HL-60 (cell line): ENCODE data around the gene AK8.

Source experiments
- CTCF ChIP-seq: IDR thresholded peaks from one replicate; pipeline ENCODE4 v1.5.1; 2011; ENCODE audit warnings: low read length, control low read depth, inconsistent platforms; ENCODE audit not compliant: insufficient read depth
- POLR2AphosphoS5 ChIP-seq: IDR thresholded peaks from 2 replicates; pipeline ENCODE4 v1.6.1; 2012; ENCODE audit warnings: low read depth
- SPI1 ChIP-seq: IDR thresholded peaks from 2 replicates; pipeline ENCODE4 v1.6.1; 2012; ENCODE audit warnings: low read depth, mild to moderate bottlenecking, borderline replicate concordance

GRCh38 chr9:132811985-132812384 lies 66.1 kb downstream of the AK8 start:
- TF ChIP-seq CTCF (no peak), POLR2AphosphoS5 (no peak), SPI1 (no peak)
